ENCODE data around the gene DNAAF8. TPM values are rescaled to one million over a fixed set of nuclear protein-coding genes. Genes with fewer than 3 reads are reported as not detected.

DNAAF8 gene
- polyA plus RNA-seq, 12 donors, result 0.78 to 13.1 (median 0.99) TPM; not detected in 1

Other genes with a start within 250 kb of the DNAAF8 start
- gene CDIP1, start 195.8 kb upstream of the DNAAF8 start, polyA plus RNA-seq (ENCODE audit: insufficient read length in 12 of 12), result 10 to 100 TPM in 11 of 12 donors, not detected in 1; 24.5 to 52.4 (median 34.6) TPM
- 1 to 10 TPM in 1 of 12 donors, under 1 TPM in 9, not detected in 2; 0.32 to 1.1 (median 0.57) TPM for gene C16orf96, start 178.2 kb upstream of the DNAAF8 start, polyA plus RNA-seq (ENCODE audit: insufficient read length in 12 of 12)
- 10 to 100 TPM in 11 of 12 donors, not detected in 1; 11.2 to 44.0 (median 15.0) TPM for gene UBALD1, start 119.6 kb upstream of the DNAAF8 start, polyA plus RNA-seq (ENCODE audit: insufficient read length in 12 of 12)
- 10 to 100 TPM in 11 of 12 donors, not detected in 1; 25.3 to 60.5 (median 33.1) TPM for gene MGRN1, start 109.7 kb upstream of the DNAAF8 start, polyA plus RNA-seq (ENCODE audit: insufficient read length in 12 of 12)
- gene NUDT16L1, start 41.0 kb upstream of the DNAAF8 start, polyA plus RNA-seq (ENCODE audit: insufficient read length in 12 of 12), result 10 to 100 TPM in 11 of 12 donors, not detected in 1; 13.6 to 55.0 (median 21.2) TPM
- gene ANKS3, start 266 bp upstream of the DNAAF8 start, polyA plus RNA-seq (ENCODE audit: insufficient read length in 12 of 12), result 10 to 100 TPM in 9 of 12 donors, 1 to 10 TPM in 2, not detected in 1; 8.3 to 20.2 (median 12.7) TPM
- gene ZNF500, start 32.6 kb downstream of the DNAAF8 start, polyA plus RNA-seq (ENCODE audit: insufficient read length in 12 of 12), result 10 to 100 TPM in 4 of 12 donors, 1 to 10 TPM in 7, not detected in 1; 6.6 to 13.9 (median 9.8) TPM
- gene SEPTIN12, start 53.8 kb downstream of the DNAAF8 start, polyA plus RNA-seq (ENCODE audit: insufficient read length in 12 of 12), result 10 to 100 TPM in 1 of 12 donors, not detected in 11; 14.2 TPM
- gene SMIM22, start 60.8 kb downstream of the DNAAF8 start, polyA plus RNA-seq (ENCODE audit: insufficient read length in 12 of 12), result 1 to 10 TPM in 2 of 12 donors, under 1 TPM in 3, not detected in 7; 0.21 to 1.2 (median 0.36) TPM
- 10 to 100 TPM in 9 of 12 donors, 1 to 10 TPM in 2, not detected in 1; 7.7 to 27.6 (median 11.2) TPM for gene ROGDI, start 68.1 kb downstream of the DNAAF8 start, polyA plus RNA-seq (ENCODE audit: insufficient read length in 12 of 12)
- gene GLYR1, start 112.8 kb downstream of the DNAAF8 start, polyA plus RNA-seq (ENCODE audit: insufficient read length in 12 of 12), result 10 to 100 TPM in 11 of 12 donors, not detected in 1; 47.7 to 64.0 (median 56.2) TPM
- 10 to 100 TPM in 11 of 12 donors, not detected in 1; 16.7 to 28.9 (median 19.7) TPM for gene UBN1, start 112.9 kb downstream of the DNAAF8 start, polyA plus RNA-seq (ENCODE audit: insufficient read length in 12 of 12)
- gene PPL, start 202.6 kb downstream of the DNAAF8 start, polyA plus RNA-seq (ENCODE audit: insufficient read length in 12 of 12), result 10 to 100 TPM in 3 of 12 donors, 1 to 10 TPM in 5, under 1 TPM in 3, not detected in 1; 0.68 to 76.8 (median 1.1) TPM
- gene SEC14L5, start 223.8 kb downstream of the DNAAF8 start, polyA plus RNA-seq (ENCODE audit: insufficient read length in 12 of 12), result 1 to 10 TPM in 3 of 12 donors, under 1 TPM in 8, not detected in 1; 0.35 to 1.5 (median 0.75) TPM